ENCODE results near the gene PRSS2.

PRSS2 gene

DNA sequence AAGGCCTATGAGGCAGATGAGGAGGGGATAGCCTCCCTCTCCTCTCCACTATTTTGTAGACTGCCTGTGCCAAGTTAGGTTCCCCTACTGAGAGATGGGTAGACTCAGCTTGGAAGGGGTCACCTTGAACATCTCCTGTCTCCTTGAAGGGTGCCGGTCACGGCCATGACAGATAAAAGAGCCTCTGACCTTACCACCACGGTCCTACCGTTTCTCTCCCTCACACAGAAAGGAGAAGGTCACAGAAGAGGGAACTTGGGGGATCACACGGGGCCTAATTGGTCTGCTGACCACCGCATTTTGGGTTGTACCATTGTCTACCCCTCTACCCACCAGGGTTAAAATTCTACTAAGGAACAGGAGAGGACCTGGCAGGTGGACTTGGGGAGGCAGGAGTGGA is 17.0 kb downstream of the PRSS2 start:
- no peak for DNase-seq

DNA sequence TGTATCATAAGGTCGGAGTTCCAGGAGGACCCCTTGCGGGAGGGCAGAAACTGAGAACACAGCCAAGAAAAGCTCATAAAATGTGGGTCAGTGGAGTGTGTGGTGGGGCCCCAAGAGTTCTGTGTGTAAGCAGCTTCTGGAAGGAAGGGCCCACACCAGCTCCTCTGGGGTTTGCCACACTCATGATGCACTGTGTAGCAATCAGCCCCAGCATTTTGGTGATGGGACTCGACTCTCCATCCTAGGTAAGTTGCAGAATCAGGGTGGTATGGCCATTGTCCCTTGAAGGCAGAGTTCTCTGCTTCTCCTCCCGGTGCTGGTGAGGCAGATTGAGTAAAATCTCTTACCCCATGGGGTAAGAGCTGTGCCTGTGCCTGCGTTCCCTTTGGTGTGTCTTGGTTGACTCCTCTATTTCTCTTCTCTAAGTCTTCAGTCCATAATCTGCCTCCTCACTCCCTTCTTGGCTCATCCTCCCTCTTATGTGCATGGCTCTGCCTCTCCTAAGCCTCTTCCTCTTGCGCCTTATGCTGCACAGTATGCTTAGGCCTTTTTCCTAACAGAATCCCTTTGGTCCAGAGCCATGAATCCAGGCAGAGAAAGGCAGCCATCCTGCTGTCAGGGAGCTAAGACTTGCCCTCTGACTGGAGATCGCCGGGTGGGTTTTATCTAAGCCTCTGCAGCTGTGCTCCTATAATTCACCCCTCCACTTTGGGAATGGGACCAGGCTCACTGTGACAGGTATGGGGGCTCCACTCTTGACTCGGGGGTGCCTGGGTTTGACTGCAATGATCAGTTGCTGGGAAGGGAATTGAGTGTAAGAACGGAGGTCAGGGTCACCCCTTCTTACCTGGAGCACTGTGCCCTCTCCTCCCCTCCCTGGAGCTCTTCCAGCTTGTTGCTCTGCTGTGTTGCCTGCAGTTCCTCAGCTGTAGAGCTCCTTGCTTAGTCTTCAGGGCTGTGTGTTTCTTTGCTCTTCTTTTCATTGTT is 17.8 kb downstream of the PRSS2 start:
- DNase-seq: no peak

GRCh38 chr7:142789441-142789840 is 18.7 kb downstream of the PRSS2 start:
- DNase-seq: no peak

GRCh38 chr7:142790056-142790455 is 19.3 kb downstream of the PRSS2 start:
- no peak for DNase-seq

DNA sequence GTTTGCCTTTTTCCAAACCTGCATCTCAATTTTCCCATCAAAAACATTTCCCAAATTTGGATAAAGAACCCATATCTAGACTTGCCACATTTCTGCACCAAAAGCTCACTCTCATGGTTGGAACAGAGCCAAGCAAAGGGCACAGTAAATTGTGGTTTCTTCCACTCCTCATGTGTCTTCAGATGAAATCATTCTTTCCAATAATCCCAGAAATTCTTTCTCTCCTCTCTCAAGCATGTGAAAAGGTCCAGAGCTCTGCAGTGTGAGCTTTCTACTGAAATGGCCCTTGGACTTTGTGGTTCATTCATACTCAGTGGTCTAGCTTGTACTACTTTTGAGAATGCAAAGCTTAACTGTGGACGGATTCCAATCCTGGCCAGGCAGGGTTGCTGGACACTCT is 19.8 kb downstream of the PRSS2 start:
- no peak for DNase-seq

DNA sequence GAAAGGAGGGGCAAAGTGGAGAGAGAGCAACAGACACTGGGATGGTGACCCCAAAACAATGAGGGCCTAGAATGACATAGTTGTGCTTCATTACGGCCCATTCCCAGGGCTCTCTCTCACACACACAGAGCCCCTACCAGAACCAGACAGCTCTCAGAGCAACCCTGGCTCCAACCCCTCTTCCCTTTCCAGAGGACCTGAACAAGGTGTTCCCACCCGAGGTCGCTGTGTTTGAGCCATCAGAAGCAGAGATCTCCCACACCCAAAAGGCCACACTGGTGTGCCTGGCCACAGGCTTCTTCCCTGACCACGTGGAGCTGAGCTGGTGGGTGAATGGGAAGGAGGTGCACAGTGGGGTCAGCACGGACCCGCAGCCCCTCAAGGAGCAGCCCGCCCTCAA is 20.7 kb downstream of the PRSS2 start:
- DNase-seq: no peak

DNA sequence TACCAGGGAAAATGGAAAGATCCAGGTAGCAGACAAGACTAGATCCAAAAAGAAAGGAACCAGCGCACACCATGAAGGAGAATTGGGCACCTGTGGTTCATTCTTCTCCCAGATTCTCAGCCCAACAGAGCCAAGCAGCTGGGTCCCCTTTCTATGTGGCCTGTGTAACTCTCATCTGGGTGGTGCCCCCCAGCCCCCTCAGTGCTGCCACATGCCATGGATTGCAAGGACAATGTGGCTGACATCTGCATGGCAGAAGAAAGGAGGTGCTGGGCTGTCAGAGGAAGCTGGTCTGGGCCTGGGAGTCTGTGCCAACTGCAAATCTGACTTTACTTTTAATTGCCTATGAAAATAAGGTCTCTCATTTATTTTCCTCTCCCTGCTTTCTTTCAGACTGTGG is 21.4 kb downstream of the PRSS2 start:
- DNase-seq: no peak

- DNase-seq: no peak
Observed at GRCh38 chr7:142792593-142792992, 21.8 kb downstream of the PRSS2 start.

DNA sequence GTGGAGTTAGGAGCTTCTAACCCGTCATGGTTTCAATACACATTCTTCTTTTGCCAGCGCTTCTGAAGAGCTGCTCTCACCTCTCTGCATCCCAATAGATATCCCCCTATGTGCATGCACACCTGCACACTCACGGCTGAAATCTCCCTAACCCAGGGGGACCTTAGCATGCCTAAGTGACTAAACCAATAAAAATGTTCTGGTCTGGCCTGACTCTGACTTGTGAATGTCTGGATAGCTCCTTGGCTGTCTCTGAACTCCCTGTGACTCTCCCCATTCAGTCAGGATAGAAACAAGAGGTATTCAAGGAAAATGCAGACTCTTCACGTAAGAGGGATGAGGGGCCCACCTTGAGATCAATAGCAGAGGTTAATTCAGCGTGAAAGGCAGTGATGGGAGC is 22.4 kb downstream of the PRSS2 start:
- no peak for DNase-seq

DNA sequence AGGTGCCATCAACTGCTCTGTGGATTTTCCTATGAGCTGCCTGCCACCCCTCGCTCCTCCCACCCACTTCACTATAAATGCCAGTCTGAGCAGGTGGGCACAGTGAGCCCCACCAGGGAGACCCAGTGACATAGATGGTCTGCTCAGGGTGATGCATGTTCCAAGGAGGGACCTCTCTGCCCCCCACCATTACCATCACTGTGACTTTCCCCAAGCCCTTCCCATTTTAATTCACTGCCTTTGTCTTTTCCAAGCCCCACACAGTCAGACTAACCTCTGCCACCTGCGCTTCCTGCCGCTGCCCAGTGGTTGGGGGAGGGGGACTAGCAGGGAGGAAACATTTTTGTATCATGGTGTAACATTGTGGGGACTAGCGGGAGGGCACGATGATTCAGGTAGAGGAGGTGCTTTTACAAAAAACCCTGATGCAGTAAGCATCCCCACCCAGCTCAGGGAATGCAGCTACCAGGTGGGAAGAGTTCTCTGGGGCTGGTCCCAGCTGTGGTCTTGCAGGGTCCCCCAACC is 24.6 kb downstream of the PRSS2 start:
- no peak for DNase-seq

GRCh38 chr7:142796001-142796500 is 25.3 kb downstream of the PRSS2 start:
- no peak for DNase-seq

- no peak for DNase-seq
Observed at GRCh38 chr7:142796501-142797390, 26.0 kb downstream of the PRSS2 start.

DNA sequence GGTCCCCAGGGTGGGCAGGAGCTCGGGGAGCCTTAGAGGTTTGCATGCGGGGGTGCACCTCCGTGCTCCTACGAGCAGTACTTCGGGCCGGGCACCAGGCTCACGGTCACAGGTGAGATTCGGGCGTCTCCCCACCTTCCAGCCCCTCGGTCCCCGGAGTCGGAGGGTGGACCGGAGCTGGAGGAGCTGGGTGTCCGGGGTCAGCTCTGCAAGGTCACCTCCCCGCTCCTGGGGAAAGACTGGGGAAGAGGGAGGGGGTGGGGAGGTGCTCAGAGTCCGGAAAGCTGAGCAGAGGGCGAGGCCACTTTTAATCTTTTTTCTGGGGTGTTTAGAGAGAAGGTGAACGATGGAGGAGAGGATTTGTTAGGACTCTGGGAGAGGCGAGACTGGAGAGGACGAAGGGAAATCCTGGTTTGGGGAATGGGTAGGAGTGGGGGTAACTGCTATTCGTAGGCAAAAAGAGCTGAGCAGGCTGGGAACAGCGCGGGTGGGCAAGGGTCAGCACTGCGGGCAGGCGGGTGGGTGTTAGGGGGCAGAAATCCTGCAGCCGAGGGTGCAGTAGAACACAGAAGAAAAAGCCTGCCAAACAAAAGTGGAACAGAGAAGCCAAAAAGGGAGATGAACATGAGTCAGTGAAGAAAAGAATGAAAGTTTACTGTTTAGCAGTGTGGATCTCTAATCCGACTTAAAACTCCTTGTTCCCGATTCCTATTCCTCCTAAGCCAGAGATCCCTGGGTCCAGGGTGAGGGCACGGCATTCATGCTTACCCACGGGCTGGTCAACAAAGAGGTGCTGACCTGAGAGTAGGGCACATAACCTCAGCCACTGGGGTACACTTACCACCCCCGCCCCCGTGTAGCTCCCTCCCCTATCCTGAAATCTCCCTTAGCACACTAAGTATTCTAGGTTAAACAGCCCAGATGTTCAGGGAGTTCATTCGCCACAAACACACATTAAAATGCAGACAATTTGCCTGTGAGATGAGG is 26.9 kb downstream of the PRSS2 start:
- no peak for DNase-seq

GRCh38 chr7:142798451-142799436 is 28.0 kb downstream of the PRSS2 start:
- no peak for DNase-seq

DNA sequence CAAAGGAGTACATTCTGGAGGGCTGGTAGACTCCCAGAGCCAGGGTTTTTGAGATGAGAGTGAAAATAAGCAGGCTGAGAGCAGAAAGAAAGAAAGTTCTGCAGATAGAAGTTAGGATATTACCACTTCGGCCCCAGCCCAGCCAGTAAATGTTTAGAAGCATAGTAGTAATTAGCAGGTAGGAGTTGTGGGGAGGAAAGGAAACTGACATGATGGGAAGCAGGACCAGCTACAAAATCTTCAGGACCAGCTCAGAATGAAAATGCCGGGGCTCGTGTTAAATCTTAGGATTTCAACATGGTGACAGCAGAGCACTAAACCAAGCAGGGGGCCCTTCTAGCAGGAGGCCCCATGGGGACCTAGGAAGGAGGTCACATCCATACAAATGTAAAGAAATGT is 28.7 kb downstream of the PRSS2 start:
- no peak for DNase-seq

DNA sequence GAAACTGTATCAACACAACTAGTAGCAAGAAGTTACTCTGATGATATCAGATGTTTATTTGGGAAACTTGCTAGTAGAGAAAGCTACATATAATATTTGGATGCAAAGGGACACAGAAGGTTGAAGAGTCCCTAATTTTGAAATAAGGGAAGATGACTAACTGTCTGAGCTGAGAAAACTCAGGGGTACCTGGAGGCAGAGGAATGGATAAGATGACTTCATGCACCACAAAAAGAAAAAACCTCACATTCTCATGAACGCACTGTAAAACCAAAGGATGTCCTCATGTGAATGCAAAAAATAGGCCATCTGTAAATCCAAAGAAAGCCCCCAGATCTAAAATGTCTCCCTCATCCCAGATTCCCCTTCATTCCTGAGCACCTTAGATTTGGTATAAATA is 29.3 kb downstream of the PRSS2 start:
- no peak for DNase-seq

DNA sequence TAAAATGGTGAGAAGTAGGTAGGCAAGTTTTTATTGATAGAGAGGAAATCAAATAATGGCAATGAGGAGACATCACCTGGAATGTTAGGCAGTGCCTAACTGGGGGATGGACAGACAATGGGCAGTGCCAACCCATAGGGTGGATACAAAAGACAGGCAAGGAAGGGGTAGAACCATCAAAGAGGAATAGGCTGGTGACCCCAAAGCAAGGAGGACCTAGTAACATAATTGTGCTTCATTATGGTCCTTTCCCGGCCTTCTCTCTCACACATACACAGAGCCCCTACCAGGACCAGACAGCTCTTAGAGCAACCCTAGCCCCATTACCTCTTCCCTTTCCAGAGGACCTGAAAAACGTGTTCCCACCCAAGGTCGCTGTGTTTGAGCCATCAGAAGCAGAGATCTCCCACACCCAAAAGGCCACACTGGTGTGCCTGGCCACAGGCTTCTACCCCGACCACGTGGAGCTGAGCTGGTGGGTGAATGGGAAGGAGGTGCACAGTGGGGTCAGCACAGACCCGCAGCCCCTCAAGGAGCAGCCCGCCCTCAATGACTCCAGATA is 30.0 kb downstream of the PRSS2 start:
- DNase-seq: no peak

GRCh38 chr7:142801601-142802295 is 31.0 kb downstream of the PRSS2 start:
- no peak for DNase-seq

DNA sequence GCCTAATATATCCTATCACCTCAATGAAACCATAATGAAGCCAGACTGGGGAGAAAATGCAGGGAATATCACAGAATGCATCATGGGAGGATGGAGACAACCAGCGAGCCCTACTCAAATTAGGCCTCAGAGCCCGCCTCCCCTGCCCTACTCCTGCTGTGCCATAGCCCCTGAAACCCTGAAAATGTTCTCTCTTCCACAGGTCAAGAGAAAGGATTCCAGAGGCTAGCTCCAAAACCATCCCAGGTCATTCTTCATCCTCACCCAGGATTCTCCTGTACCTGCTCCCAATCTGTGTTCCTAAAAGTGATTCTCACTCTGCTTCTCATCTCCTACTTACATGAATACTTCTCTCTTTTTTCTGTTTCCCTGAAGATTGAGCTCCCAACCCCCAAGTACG is 31.5 kb downstream of the PRSS2 start:
- no peak for DNase-seq

DNA sequence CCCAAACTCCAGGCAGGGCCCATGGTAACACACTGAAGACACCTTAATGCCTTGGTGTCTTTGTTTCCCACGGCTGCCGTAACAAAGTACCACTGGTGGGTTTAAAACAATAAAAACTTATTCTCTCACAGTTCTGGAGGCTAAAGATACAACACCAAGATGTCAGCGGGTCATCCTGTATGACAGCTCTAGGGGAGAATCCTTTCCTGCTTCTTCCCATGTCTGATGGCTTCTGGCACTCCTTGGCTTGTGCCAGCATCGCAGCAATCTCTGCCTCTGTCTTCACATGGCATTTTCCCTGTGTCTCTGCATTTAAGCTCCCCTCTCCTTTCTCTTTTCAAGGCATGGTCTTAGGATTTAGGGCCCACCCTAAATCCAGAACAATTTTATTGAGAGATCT is 33.1 kb downstream of the PRSS2 start:
- no peak for DNase-seq

Data from NCI-H510A (cell line).